NCI-H2171 (cell line): ENCODE data around the gene RASAL3.
A peak's percentile ranks its signal among the peaks of the same experiment; 100 is the strongest.
"Not testable (repeated sequence)": the region's sequence is repeated elsewhere in the genome, so short reads cannot be mapped to it uniquely, and the experiment has no call there.

ENCODE experiments used
- DNase-seq: peaks from one replicate; lab custom pipeline; 2025; lab: John Stamatoyannopoulos, UW

Gene RASAL3

GRCh38 chr19:15473821-15474220 is 9.5 kb upstream of the RASAL3 start:
- DNase-seq = not testable (repeated sequence)

- no peak for DNase-seq
Observed at GRCh38 chr19:15471639-15472101, 7.3 kb upstream of the RASAL3 start.

- no peak for DNase-seq
Observed at GRCh38 chr19:15469513-15470297, 5.4 kb upstream of the RASAL3 start.

- no peak for DNase-seq
Observed at GRCh38 chr19:15468675-15469512, 4.5 kb upstream of the RASAL3 start.

- no peak for DNase-seq
Observed at GRCh38 chr19:15467734-15468214, 3.4 kb upstream of the RASAL3 start.

- no peak for DNase-seq
Observed at GRCh38 chr19:15466851-15467733, 2.7 kb upstream of the RASAL3 start.

- DNase-seq = no peak
Observed at GRCh38 chr19:15463861-15464371, 428 bp downstream of the RASAL3 start.

- DNase-seq = no peak
Observed at GRCh38 chr19:15461694-15462093, 2.6 kb downstream of the RASAL3 start.

GRCh38 chr19:15457701-15458484 is 6.5 kb downstream of the RASAL3 start:
- DNase-seq = no peak

GRCh38 chr19:15456871-15457700 is 7.3 kb downstream of the RASAL3 start:
- DNase-seq = peak; percentile 65

GRCh38 chr19:15456441-15456840 is 7.9 kb downstream of the RASAL3 start:
- DNase-seq = no peak

GRCh38 chr19:15455996-15456395 is 8.3 kb downstream of the RASAL3 start:
- DNase-seq = no peak

- no peak for DNase-seq
Observed at GRCh38 chr19:15453906-15454860, 10.2 kb downstream of the RASAL3 start.

GRCh38 chr19:15453091-15453578 is 11.2 kb downstream of the RASAL3 start:
- no peak for DNase-seq

GRCh38 chr19:15452111-15453047 is 12.0 kb downstream of the RASAL3 start:
- no peak for DNase-seq

GRCh38 chr19:15450528-15450890 is 13.8 kb downstream of the RASAL3 start:
- DNase-seq = no peak
